Karpas-422 (cell line): ENCODE results near the gene UMAD1. TPM values are rescaled to one million over a fixed set of nuclear protein-coding genes. Genes with fewer than 3 reads are reported as not detected.

Experiments used
- DNase-seq: peaks from one replicate; pipeline ENCODE4 v3.0.0-alpha.2; 2015
- H2AFZ ChIP-seq: fragments of 200-600 bp; sonication (generic); 2 replicates; pipeline ENCODE4 v1.6.1; 2014; ENCODE audit warnings: antibody characterized with exemption, low read length, mixed read lengths
- H3K27ac ChIP-seq: fragments of 200-600 bp; sonication (generic); 2 replicates; pipeline ENCODE4 v1.5.1; 2014; ENCODE audit warnings: mild to moderate bottlenecking, low read length, moderate library complexity
- H3K27me3 ChIP-seq: fragments of 200-600 bp; sonication (generic); 2 replicates; pipeline ENCODE4 v1.6.1; 2014; ENCODE audit warnings: low read length, mixed read lengths
- H3K36me3 ChIP-seq: fragments of 200-600 bp; sonication (generic); 2 replicates; pipeline ENCODE4 v1.6.1; 2014; ENCODE audit warnings: low read length, mixed read lengths; ENCODE audit not compliant: insufficient read depth
- H3K4me1 ChIP-seq: fragments of 200-600 bp; sonication (generic); 2 replicates; pipeline ENCODE4 v1.6.1; 2014; ENCODE audit warnings: mild to moderate bottlenecking, low read length, mixed read lengths
- H3K4me2 ChIP-seq: fragments of 200-600 bp; sonication (generic); 2 replicates; pipeline ENCODE4 v1.6.1; 2014; ENCODE audit warnings: low read length, low read depth, mild to moderate bottlenecking; ENCODE audit not compliant: poor library complexity, severe bottlenecking
- H3K4me3 ChIP-seq: fragments of 200-600 bp; sonication (generic); 2 replicates; pipeline ENCODE4 v1.5.1; 2014; ENCODE audit warnings: mild to moderate bottlenecking, antibody characterized with exemption, low read length, mixed read lengths
- H3K79me2 ChIP-seq: fragments of 200-600 bp; sonication (generic); 2 replicates; pipeline ENCODE4 v1.6.1; 2014; ENCODE audit warnings: mild to moderate bottlenecking, low read length, mixed read lengths
- H3K9ac ChIP-seq: fragments of 200-600 bp; sonication (generic); 2 replicates; pipeline ENCODE4 v1.6.0; 2014; ENCODE audit warnings: low read length
- H3K9me2 ChIP-seq: fragments of 200-600 bp; sonication (generic), shearing (Covaris generic); replicated peaks from 2 replicates; pipeline ENCODE4 v1.6.0; 2014; ENCODE audit warnings: mild to moderate bottlenecking, low read length, moderate library complexity; ENCODE audit not compliant: insufficient read depth
- H3K9me3 ChIP-seq: fragments of 300-700, 200-600 bp; sonication (generic); 2 replicates; pipeline ENCODE4 v1.6.1; 2014; ENCODE audit warnings: low read length, mixed read lengths
- H4K20me1 ChIP-seq: fragments of 200-600 bp; sonication (generic); 2 replicates; pipeline ENCODE4 v1.6.1; 2014; ENCODE audit warnings: mild to moderate bottlenecking, antibody characterized with exemption, low read length, low read depth; ENCODE audit not compliant: insufficient read depth
- total RNA-seq: library from RNA; depleted of rRNA; stranded (reverse); fragments of >200 nt; shearing (Covaris generic); gene quantifications from 2 replicates; pipeline ENCODE4 v1.2.3, GENCODE V29; 2014; ENCODE audit warnings: low replicate concordance

The UMAD1 gene
- total RNA-seq, 1 experiment from 2014 or later, result 15.2 TPM

GRCh38 chr7:7768977-7769709, 128.6 kb downstream of the UMAD1 start:
- Histone ChIP-seq H3K4me1 (peaks cover 20% of the 10 kb centered on the region), H3K9me3 (no peaks in the 10 kb centered on the region), H3K27me3 (no peaks in the 10 kb centered on the region), H4K20me1 (peaks cover 18% of the 10 kb centered on the region), H3K36me3 (no peaks in the 10 kb centered on the region), H3K79me2 (no peaks in the 10 kb centered on the region), H3K9me2 (no peaks in the 10 kb centered on the region), H3K4me2 (no peak overlapping the region), H2AFZ (no peak overlapping the region), H3K4me3 (no peak overlapping the region), H3K9ac (no peak overlapping the region), H3K27ac (no peak overlapping the region)
- no peak for DNase-seq

- no peak for DNase-seq
- no peaks in the 10 kb centered on the region for H3K9me2 ChIP-seq
- H3K27ac ChIP-seq, result no peak overlapping the region
- no peaks in the 10 kb centered on the region for H3K9me3 ChIP-seq
- no peaks in the 10 kb centered on the region for H3K36me3 ChIP-seq
- no peak overlapping the region for H3K9ac ChIP-seq
- no peaks in the 10 kb centered on the region for H3K79me2 ChIP-seq
- peaks cover 20% of the 10 kb centered on the region for H3K4me1 ChIP-seq
- no peak overlapping the region for H2AFZ ChIP-seq
- no peaks in the 10 kb centered on the region for H3K27me3 ChIP-seq
- H4K20me1 ChIP-seq, result peaks cover 18% of the 10 kb centered on the region
- no peak overlapping the region for H3K4me2 ChIP-seq
- no peak overlapping the region for H3K4me3 ChIP-seq
These were observed 129.4 kb downstream of the UMAD1 start for GRCh38 chr7:7769710-7770627.

- H3K4me1 ChIP-seq, result peaks cover 20% of the 10 kb centered on the region
- DNase-seq, result no peak
- no peaks in the 10 kb centered on the region for H3K27me3 ChIP-seq
- H3K36me3 ChIP-seq, result no peaks in the 10 kb centered on the region
- no peak overlapping the region for H3K4me2 ChIP-seq
- H3K9ac ChIP-seq, result no peak overlapping the region
- no peaks in the 10 kb centered on the region for H3K9me2 ChIP-seq
- no peak overlapping the region for H2AFZ ChIP-seq
- H4K20me1 ChIP-seq, result peaks cover 18% of the 10 kb centered on the region
- H3K27ac ChIP-seq, result no peak overlapping the region
- no peaks in the 10 kb centered on the region for H3K9me3 ChIP-seq
- H3K4me3 ChIP-seq, result no peak overlapping the region
- H3K79me2 ChIP-seq, result no peaks in the 10 kb centered on the region
These were observed 130.9 kb downstream of the UMAD1 start for GRCh38 chr7:7771452-7771851.

DNA sequence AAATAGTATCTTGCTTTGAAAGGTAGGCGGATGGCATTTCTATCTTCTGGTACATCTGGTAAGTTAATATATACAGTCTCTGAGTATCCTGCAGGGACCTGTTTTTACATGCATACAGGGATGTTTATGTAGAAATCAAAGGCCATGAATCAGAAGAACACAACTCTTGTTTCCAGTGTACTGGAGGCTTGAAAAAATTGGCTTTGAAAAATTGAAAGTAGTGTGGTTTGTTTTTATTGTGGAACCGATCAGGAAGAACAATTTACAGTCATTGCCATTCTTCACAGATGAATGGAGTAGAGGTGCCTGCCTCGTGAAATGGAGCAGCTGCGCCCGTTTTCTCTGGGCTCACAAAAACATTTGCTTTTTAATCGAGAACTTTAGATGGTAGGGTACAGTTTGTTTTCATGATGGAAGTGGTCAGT, 131.9 kb downstream of the UMAD1 start:
- Histone ChIP-seq H3K9me3 (no peaks in the 10 kb centered on the region), H3K9ac (no peak overlapping the region), H3K27ac (no peak overlapping the region), H3K4me2 (no peak overlapping the region), H3K4me3 (no peak overlapping the region), H3K27me3 (no peaks in the 10 kb centered on the region), H4K20me1 (peaks cover 15% of the 10 kb centered on the region), H3K36me3 (no peaks in the 10 kb centered on the region), H2AFZ (no peak overlapping the region), H3K79me2 (no peaks in the 10 kb centered on the region), H3K4me1 (peaks cover 20% of the 10 kb centered on the region), H3K9me2 (no peaks in the 10 kb centered on the region)
- no peak for DNase-seq

GRCh38 chr7:7773334-7774309, 133.1 kb downstream of the UMAD1 start:
- Histone ChIP-seq H3K9me2 (no peaks in the 10 kb centered on the region), H3K9ac (no peak overlapping the region), H2AFZ (no peak overlapping the region), H3K79me2 (no peaks in the 10 kb centered on the region), H3K9me3 (no peaks in the 10 kb centered on the region), H3K4me1 (peaks cover 20% of the 10 kb centered on the region), H3K4me2 (no peak overlapping the region), H3K4me3 (no peak overlapping the region), H3K27ac (no peak overlapping the region), H3K36me3 (no peaks in the 10 kb centered on the region), H4K20me1 (peaks cover 15% of the 10 kb centered on the region), H3K27me3 (no peaks in the 10 kb centered on the region)
- no peak for DNase-seq

DNA sequence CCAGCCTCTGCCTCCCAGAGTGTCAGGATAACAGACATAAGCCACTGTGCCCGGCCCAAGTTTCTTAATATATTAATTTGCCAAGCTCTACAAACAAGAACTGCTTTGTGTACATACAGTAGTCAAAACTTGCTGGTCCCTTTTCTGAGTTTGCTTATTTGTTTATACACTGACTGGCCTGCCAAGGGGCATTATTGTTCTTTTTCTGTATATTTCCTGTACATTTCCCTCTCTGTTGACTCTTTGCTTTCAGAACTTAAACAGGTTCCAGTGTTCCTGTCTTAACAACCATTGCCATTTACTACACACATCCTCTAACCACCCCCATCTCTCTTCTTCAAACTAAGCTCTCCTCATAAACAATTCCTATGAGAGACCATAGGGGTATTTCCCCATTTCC, 139.3 kb downstream of the UMAD1 start:
- no peak overlapping the region for H3K4me2 ChIP-seq
- H4K20me1 ChIP-seq, result 0 out of 2 replicates have a peak, but pooled peaks cover 3% of the 10 kb centered on the region
- H3K27me3 ChIP-seq, result no peaks in the 10 kb centered on the region
- H3K4me3 ChIP-seq, result no peak overlapping the region
- H3K36me3 ChIP-seq, result no peaks in the 10 kb centered on the region
- DNase-seq, result no peak
- no peak overlapping the region for H2AFZ ChIP-seq
- no peak overlapping the region for H3K27ac ChIP-seq
- no peaks in the 10 kb centered on the region for H3K9me2 ChIP-seq
- H3K9ac ChIP-seq, result no peak overlapping the region
- H3K9me3 ChIP-seq, result no peaks in the 10 kb centered on the region
- no peaks in the 10 kb centered on the region for H3K4me1 ChIP-seq
- H3K79me2 ChIP-seq, result no peaks in the 10 kb centered on the region

DNA sequence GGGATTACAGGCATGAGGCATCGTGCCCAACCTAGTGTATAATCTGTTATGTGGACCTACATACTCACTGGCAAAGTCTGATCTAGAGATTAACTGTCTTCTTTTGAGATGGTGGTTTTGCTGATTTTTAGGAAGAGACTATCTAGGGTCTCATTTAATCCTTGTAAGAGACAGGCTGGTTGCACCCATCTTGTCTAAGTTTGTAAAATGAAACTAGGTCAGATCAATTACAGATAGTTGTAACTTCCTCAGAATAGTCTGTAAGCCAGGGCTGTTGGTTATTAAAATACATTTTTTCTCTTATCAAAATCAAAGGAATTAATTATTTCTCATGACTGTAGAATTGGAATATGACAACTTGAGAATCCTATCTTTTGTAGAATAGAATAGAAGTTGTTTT, 142.4 kb downstream of the UMAD1 start:
- H2AFZ ChIP-seq, result no peak overlapping the region
- no peak overlapping the region for H3K27ac ChIP-seq
- H3K9ac ChIP-seq, result no peak overlapping the region
- H3K9me3 ChIP-seq, result no peaks in the 10 kb centered on the region
- H3K4me2 ChIP-seq, result no peak overlapping the region
- H3K4me3 ChIP-seq, result no peak overlapping the region
- no peaks in the 10 kb centered on the region for H3K36me3 ChIP-seq
- H3K27me3 ChIP-seq, result no peaks in the 10 kb centered on the region
- DNase-seq, result no peak
- H4K20me1 ChIP-seq, result 0 out of 2 replicates have a peak, but pooled peaks cover 8% of the 10 kb centered on the region
- H3K9me2 ChIP-seq, result no peaks in the 10 kb centered on the region
- no peaks in the 10 kb centered on the region for H3K79me2 ChIP-seq
- H3K4me1 ChIP-seq, result no peaks in the 10 kb centered on the region
